ENCODE data around the gene NECTIN2.

DNA sequence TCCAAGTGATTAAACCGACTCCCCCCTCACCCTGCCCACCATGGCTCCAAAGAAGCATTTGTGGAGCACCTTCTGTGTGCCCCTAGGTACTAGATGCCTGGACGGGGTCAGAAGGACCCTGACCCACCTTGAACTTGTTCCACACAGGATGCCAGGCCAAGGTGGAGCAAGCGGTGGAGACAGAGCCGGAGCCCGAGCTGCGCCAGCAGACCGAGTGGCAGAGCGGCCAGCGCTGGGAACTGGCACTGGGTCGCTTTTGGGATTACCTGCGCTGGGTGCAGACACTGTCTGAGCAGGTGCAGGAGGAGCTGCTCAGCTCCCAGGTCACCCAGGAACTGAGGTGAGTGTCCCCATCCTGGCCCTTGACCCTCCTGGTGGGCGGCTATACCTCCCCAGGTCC is 61.5 kb downstream of the NECTIN2 start:
- TF ChIP-seq, protein P1, sequence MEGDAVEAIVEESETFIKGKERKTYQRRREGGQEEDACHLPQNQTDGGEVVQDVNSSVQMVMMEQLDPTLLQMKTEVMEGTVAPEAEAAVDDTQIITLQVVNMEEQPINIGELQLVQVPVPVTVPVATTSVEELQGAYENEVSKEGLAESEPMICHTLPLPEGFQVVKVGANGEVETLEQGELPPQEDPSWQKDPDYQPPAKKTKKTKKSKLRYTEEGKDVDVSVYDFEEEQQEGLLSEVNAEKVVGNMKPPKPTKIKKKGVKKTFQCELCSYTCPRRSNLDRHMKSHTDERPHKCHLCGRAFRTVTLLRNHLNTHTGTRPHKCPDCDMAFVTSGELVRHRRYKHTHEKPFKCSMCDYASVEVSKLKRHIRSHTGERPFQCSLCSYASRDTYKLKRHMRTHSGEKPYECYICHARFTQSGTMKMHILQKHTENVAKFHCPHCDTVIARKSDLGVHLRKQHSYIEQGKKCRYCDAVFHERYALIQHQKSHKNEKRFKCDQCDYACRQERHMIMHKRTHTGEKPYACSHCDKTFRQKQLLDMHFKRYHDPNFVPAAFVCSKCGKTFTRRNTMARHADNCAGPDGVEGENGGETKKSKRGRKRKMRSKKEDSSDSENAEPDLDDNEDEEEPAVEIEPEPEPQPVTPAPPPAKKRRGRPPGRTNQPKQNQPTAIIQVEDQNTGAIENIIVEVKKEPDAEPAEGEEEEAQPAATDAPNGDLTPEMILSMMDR (IDR thresholded peaks at IDR 0.05): no peak
- TF ChIP-seq POLR2A (IDR thresholded peaks at IDR 0.05): no peak

Measured in Peyer's patch (tissue), 4 donors.